ENCODE data around the gene OGFRL1.
"Not testable (repeated sequence)": the region's sequence is repeated elsewhere in the genome, so short reads cannot be mapped to it uniquely, and the experiment has no call there.

Gene OGFRL1

DNA sequence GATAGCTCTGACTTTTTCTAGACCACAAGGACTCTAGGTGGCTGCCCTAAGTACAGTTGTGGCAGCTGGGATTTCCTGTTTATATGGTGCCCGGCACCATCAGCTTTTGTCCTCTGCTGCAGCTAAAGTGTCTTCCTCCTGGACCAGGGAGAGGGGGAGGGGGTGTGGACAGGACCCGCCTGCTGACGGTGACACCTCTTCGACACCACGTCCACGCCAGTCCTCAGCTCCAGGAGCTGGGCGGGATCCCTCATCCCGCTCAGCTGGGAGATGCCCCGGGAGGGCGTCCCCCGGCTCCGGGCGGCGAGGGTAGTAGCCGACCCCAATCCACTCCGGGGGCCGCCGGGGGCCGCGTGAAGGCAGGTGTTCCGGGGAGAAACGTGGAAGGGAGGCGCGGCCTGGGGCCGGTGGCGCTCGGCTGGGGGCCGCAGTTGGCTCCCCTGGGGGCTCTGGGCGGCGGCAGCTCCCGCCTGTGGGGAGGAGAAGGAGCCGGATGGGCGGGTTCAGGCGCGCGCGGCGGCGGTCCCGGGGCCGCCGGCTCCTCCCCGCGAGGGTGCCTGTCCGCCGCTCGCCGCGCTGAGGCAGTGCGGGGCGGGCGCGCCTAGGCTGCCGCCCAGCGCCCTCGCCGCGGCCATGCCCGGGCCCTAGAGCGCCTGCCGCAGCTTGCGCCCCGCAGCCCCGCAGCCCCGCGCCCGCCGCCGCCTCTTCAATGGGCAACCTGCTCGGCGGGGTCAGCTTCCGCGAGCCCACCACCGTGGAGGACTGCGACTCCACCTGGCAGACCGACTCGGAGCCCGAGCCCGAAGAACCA lies at the start of gene OGFRL1:
Gene OGFRL1 (plus strand): TSS at position 584 of the 811 bp plus-strand sequence. CDS start 126 bp downstream, at position 710.
- DNase-seq: peak; percentile 68

DNA sequence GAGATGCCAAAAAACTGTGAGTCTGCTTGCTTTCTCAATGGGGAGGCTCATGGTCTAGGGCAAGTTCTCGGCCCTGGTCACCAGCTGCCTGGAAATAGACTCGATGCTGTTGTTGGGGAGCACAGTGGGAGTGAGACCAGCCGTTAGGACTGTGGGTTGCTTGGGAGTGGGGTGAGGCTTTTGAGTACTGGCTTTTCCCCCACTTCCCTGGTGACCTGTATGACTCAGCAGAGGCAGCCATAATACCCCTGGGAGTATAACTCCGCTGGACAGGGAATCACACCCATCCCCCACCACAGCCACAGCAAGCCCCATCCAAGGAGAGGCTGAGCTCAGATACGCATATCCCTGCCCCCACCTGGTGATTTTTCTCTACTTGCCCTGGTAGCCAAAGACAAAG lies 48.9 kb upstream of the OGFRL1 start:
- no peak for DNase-seq

DNA sequence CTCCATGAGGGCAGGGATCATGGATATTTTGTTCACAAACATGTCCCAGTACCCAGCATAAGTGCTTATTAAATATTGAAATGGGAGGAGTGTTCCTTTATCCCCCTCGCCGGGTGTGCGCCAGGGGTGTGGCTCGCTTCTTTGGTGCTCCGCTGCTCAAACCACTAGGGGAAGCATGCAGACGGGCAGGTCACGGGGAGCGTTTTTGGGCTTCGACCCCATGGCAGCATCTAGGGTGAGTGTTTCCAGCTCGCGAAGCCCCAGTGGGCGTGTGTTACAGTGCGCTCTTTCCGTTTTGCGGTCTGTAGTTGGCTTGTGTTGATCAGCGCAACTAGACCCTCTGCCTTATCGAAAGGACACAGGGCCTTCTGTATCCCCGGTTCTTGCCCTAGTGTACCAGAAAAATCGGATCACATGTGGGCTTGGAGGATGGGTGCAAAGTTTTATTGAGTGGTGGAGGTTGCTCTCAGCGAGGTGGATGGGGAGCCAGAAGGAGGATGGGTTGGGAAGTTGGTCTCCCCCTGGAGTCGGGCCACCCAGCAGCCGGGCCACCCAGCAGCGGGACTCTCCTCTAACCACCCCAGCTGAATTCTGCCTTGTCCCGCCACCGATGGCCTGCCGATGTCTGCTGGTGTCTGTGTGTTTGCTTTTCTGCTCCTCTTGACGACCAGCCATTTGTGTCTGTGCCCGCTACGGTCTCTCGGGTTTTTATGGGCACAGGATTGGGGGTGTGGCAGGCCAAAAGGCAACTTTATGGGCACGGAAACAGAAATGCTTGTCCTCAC lies 43.2 kb upstream of the OGFRL1 start:
- DNase-seq: no peak

DNA sequence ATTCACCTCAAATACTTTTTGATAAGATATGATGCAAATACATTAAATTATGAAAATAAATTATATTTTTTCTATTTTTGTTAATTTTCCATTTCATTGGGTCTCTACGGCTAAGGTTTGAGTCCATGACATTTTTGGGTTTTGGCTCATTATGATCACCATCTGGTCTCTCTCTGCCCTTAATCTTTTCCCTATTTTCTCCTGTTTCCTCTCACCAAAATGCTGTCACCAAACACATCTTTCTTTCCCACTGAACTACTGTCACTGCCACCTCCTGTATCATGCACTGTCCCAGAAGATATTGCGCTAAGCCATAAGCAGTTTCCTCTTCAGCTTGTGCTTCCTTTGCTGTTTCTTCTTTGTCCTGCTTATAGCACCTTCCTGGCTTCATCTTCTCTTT lies 42.0 kb upstream of the OGFRL1 start:
- DNase-seq: no peak

DNA sequence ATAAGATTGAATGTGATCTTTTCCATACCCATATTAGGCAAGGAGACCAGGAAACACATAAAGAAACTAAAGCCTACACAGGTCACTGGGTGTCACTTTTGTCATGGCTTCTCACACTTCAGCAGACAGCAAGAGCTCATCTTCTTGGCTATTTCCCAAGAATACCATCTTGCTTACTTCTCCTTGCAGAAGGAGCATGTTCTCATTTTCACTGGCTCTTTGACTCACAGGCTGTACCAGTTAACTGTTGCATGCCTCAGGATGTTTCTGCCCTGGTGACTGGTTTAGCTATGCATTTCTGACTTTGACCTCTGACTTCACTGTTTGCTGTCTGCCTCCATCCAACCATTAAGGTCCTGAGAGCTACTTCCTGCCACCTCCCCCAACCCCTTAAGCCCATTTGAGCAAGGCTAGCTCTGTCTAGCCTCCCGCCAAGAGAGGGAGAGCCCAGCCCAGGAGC lies 40.3 kb upstream of the OGFRL1 start:
- peak; percentile 84 for DNase-seq

DNA sequence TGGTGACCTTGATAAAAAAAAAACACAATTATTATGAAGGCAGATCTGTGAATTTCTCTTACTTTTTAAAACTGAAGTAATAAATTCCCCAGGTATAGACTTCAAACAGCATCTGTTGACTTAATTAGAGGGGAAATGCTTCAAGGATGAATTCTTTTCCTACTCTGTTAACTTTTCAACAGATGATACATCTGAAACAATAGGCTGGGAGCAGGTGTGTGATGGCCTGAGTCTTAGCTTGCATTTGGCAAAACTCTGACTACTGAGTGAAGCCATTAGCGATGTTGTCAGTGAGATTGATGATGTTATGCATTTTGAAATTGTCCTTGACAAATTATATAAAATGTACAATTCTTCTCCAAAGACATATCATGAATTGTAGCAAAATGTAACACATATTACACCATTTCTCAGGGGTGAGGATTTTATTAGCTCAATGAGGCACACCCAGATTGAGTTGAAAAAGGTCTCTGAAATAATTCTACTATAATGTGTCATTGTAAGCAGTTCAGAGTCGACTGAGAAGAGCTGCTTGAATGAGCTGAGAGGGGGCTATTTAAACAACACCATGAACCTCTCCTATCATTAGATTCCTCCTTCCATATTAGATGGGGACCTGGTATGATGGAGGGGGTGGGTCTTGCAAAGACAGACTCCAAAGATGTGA lies 39.6 kb upstream of the OGFRL1 start:
- DNase-seq: no peak

DNA sequence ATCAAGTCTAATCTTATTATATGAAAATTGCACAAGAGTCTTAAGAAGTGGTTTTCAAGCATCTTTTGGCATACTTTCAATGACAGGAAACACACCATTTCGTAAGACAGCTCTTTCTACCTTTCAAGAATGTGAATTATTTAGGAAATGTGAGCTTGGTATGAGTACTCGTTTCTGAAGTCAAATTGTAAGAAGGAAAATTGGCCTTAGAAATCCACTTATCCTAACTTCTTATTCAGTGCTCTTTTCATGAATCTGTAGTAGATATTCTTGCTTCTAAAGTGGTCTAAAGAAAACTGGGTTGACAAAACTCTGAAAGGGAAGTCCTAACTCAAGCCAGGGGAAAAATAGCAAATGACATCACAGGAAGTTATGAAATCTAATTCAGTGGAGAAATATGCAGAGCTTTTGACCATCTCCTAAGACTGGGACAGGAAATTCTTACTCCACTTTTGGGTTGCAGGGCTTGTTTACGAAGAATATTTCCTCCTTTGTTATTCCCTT lies 38.5 kb upstream of the OGFRL1 start:
- DNase-seq: peak; percentile 82

DNA sequence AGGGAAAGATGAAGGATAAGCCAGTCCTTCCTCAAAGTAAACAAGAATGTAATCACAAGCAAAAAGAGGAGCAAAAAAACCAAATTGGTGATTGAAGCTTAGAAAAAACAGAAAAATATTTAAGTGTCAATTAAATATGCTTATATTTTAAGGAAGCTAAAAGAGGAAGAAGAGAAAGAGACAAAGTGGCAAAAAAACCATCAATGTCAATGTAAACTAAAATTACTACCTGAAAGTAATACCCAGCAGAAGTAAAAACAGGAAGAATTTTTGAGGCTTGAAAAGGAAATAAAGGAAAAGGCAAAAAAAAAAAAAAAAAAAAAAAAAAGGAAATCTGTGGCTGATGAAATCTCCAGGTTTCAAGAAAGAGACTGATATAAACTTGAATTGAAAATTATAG lies 36.2 kb upstream of the OGFRL1 start:
- no peak for DNase-seq

DNA sequence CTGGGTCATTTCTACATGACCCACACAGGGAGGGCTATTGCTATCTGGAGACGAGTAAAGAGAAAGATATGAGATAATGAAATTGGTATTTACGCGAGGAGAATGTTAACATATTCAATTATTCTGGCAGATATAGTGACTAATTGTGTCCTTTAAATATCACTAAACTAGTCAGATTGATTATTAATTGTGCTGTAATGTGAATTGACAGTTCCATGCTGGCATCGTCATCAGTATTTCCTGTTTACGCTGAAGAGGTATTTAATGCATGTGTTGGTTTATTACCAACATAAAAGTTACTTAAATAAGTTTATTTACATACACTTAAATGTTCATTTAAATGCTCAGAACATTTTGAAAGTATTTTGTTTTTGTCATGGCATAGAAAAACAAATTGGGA lies 35.7 kb upstream of the OGFRL1 start:
- no peak for DNase-seq

DNA sequence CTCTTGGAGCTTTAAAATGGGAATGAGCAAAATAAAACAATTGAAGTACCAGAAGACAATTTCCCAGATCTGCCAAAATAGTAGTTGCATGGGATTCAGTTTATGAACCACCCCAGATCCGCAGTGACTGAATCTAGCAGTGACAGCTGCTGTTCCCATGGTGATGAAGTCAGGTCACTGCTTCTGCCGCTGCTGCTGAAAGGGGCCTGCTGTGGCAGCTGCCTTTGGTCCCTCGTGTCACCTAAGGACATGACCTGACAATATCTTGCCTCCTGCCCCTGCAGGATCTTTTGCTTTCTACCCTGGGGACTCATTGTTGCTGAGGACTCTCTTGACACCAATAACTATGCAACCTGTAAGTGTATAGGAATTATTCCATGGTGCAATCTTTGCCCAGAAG lies 34.3 kb upstream of the OGFRL1 start:
- no peak for DNase-seq

DNA sequence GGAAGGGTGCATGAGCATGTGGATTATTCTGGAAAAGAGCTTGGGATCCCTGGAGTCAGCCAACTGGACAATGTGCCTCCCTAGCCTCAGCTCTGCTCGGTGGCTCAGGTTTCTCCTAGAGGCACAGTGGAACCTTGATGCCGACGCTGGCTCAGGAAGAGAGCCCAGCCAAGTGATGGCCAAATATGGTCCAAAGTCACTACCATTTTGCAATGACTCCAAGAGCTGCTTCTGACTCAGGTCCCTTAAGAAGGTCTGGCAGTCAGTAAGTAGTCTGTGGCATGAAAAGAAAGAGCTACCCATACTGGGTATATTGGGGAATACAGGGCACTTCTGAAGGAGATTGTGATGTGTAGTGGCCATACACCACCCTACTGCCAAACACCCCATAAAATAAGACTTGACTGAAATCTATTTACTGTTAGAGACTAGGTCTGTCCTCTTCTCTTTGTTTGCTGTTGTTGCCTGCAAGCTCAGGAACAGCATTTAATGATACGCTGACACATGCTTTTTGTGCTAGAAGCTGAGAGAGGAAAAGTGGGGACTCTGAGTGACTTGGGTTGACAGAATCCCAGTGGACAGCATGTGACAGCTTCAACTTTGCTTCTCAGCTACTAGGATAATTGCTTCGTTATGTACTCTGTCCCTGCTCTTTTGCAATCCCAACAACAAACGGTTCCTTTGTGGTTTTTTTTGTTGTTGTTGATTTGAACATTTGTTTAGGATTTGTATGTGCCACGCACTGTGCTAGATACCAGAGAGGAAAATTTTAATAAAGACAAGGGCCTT lies 30.3 kb upstream of the OGFRL1 start:
- no peak for DNase-seq

DNA sequence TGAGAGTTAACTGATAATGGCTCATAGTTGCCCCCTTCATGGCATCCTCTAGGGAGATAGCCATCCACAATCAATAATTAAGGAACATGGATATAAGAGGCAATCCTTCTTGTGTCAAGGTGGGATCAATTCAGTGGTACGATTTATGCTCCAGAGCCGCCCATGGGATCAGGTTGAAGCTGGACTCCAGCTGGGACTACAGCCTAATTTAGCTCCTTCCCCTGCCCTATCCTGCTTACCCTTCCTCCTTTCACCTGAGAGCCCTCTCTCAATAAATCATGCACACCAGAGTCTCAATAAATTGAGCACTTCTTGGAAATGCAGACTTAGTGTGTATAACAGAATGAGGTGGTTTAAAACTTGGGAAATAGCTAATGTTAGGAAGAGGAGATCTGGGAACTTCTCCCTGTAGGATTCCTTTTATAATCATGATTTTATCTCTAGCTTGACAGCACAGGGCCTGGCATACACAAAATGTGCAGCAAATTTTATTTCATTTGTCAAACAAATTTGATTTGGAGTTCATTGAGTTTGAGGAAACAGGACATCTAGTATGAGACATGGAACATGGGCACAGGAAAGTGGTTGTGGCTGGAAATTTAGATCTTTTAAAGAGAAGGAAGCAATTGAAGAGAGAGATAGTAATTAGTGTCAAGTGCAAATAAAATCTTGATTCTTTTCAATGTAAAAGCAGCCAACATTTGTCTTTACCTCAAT lies 28.6 kb upstream of the OGFRL1 start:
- no peak for DNase-seq

DNA sequence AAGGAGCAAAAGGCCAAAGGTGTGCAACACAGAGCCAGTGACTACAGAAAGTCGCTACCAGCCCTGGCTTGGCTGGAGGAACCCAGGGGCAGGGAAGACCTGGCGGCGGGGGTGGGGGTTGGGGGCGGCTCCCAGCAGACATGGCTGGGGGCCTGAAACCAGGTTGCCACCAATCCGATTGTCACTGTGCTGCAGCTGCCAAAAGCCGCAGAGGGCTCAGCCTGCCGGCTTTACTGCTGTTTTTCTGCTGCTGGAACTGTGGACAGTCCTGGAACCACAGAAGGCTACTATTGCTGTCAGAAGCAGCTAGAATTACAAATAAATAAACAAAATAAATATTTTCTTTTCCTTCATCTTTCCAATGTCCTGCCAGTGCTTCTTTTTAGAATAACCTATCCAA lies 25.7 kb upstream of the OGFRL1 start:
- no peak for DNase-seq

DNA sequence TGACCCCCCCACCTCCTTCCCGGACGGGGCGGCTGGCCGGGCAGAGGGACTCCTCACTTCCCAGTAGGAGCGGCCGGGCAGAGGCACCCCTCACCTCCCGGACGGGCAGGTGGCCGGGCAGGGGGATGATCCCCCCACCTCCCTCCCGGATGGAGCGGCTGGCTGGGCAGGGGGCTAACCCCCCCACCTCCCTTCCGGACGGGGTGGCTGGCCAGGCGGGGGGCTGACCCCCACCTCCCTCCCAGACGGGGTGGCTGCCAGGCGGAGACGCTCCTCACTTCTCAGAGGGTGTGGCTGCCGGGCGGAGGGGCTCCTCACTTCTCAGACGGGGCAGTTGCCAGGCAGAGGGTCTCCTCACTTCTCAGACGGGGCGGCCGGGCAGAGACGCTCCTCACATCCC lies 22.2 kb upstream of the OGFRL1 start:
- not testable (repeated sequence) for DNase-seq

DNA sequence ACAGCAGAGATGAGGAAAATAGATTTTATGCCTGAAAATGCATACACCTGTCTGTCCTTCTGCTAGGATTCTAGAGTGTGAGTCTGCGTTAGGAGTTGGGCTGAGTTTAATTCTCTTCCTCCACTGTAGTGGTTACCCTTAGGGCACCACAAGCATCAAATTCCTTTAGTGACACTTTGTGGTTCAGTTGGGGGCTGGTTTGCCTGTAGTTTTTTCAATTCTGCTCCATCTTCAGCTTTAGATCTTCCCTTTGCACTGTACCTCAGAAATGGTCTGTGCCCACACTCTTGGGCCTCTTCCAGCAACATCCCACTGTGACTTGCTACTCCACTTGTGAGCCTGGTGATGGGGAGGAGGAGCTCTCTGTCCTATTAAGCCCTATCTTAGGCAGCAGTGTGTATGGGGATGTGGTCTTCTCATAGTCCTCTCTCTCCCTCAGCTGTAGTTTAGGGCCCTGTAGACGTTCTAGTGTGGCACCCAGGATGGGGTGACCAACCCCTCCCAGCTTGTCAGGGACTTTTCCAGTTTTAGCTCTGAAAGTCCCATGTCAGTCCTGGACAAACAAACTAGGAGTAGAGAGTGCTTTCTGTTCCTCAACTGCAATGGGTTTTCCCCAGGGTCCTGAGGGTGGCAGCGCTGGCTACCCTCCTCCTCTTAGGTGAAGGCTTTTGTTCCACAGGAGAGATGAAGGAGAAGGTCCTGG lies 19.7 kb upstream of the OGFRL1 start:
- DNase-seq: no peak

DNA sequence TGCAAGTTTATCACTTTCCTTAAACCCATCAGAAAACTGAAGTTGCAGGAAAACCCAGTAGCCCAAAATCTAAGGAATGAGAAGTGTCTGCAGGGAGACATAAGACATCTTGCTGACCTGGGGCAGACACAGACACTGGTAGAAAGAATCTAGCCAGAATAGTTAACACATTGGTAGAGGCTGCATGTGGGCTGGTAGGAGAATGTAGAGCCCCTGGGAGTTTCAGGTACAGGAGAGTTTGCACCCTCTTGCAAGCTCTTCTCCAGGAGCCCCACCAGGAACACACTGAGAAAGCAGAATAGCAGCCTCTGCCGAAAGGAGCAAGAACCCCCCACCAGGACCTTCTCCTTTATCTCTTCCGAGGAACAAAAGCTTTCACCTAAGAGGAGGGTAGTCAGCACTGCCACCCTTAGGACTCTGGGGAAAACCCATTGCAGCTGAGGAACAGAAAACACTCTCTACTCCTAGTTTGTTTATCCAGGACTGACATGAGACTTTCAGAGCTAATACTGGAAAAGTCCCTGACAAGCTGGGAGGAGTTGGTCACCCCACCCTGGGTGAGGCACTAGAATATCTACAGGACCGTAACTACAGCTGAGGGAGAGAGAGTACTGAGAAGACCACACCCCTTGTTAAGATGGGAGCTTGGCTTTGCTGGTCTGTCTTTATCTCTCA lies 10.5 kb upstream of the OGFRL1 start:
- DNase-seq: no peak

DNA sequence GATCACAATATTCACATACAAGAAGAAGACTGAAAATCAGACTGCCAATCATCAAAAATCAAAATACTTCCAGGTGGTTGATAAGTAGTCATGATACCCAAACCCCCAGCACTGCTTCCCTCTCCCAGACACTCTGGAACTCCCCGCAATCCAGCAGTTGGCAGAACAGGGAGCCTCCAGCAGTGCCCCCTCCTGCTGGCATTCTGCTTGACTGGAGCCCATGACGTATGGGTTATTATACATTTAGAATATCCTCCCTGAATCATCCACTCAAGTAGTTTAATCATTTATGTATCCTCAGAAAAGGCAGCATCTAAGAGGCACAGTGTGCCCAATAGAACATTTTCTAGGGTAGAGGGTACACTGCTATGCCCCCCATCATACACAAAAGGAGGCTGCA lies 9.3 kb upstream of the OGFRL1 start:
- no peak for DNase-seq

DNA sequence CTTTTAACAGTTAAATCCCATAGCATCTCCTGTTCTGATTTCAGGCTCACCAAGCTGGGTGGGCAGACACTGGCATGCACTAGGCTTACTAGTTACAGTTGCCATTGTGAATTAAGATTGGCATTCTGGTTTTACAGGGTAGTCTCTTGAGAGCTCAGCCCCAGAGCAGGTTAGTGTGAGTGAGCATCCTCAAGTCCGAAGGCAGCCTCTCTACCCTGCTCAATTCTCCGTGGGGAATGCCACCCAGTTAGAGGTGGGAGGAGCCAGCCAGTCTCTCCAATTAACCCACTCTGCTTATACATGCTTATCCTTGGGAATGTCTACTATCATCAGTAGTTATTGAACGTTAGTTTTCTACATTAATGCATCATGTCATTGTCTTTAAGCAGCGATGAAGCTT lies 8.9 kb upstream of the OGFRL1 start:
- DNase-seq: no peak

DNA sequence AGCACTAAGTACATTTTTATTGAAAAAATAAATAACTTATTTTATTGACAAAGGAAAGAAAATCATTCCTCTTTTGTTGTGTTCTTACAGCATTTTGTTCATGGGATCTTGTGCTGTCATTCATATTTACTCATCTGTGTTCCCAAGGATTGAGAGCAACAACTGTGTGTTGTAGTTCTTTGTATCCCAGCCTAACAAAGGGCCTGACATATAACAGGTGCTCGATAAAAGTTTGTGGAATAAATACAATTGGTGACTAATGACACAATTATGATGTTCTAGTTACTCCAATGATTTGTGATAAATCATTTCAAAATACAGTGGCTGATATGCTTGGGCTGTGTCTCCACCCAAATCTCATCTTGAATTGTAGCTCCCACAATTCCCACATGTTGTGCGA lies 7.9 kb upstream of the OGFRL1 start:
- DNase-seq: no peak

DNA sequence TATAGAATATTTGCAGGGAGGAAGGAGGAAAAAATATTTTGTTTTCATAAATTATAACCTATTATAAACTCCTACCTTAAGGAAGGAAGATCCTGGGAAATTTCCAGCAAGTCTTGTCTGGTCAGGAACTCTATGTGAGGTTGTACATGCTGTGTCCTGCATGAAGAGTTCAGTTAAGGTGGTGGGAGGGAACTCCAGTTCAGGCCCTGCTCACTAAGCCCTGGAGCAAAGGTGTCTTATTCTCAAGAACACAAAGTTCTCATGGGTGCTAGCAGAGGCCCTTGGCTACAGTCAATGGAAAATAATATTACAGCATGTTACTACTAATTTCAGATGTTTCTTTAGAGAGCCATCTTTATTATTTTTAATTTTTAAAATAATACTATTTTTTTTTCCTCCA lies 3.8 kb upstream of the OGFRL1 start:
- DNase-seq: no peak

DNA sequence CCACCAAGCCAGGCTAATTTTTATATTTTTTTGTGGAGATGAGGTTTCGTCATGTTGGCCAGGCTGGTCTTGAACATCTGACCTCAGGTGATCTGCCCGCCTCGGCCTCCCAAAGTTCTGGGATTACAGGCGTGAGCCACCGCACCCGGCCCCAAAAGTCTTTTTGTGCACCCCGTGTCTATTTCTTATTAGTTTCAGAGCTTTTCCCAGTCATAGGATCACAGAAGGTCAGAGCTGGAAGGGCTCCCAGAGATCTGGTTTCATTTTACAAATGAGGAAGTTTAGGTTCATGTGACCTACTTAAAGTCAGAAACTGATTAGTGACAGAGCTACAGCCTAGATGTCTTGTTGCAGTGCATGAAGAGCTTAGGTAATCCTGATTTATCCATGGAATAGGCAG lies 1.6 kb upstream of the OGFRL1 start:
- DNase-seq: no peak

Measured in NCI-H226 (cell line).